GM18907 (cell line): ENCODE data around the gene RASGRP1.
"Not testable (repeated sequence)": the region's sequence is repeated elsewhere in the genome, so short reads cannot be mapped to it uniquely, and the experiment has no call there.

Experiments used
- ATAC-seq: cut with Tn5 transposase; IDR thresholded peaks from one replicate; pipeline ENCODE4 v1.9.1; 2021; ENCODE audit warnings: mild to moderate bottlenecking, moderate library complexity; ENCODE audit not compliant: unreplicated experiment

RASGRP1 gene

GRCh38 chr15:38564557-38565286, at the start of gene RASGRP1:
TSS of gene RASGRP1 (minus strand) at chr15:38564814. CDS start at chr15:38564628, 186 bp downstream.
- peak; percentile 73 for ATAC-seq

GRCh38 chr15:38613085-38613484, 48.5 kb upstream of the RASGRP1 start:
- ATAC-seq = no peak

- no peak for ATAC-seq
Observed at GRCh38 chr15:38612159-38612863, 47.7 kb upstream of the RASGRP1 start.

- ATAC-seq = no peak
Observed at GRCh38 chr15:38611228-38611627, 46.6 kb upstream of the RASGRP1 start.

GRCh38 chr15:38610748-38611147, 46.1 kb upstream of the RASGRP1 start:
- no peak for ATAC-seq

- ATAC-seq = no peak
Observed at GRCh38 chr15:38609097-38609738, 44.6 kb upstream of the RASGRP1 start.

- ATAC-seq = no peak
Observed at GRCh38 chr15:38608682-38609081, 44.1 kb upstream of the RASGRP1 start.

GRCh38 chr15:38605744-38606143, 41.1 kb upstream of the RASGRP1 start:
- no peak for ATAC-seq

- ATAC-seq = no peak
Observed at GRCh38 chr15:38603672-38604071, 39.1 kb upstream of the RASGRP1 start.

- no peak for ATAC-seq
Observed at GRCh38 chr15:38602910-38603670, 38.5 kb upstream of the RASGRP1 start.

- ATAC-seq = no peak
Observed at GRCh38 chr15:38600236-38600635, 35.6 kb upstream of the RASGRP1 start.

- ATAC-seq = no peak
Observed at GRCh38 chr15:38598749-38599148, 34.1 kb upstream of the RASGRP1 start.

GRCh38 chr15:38597219-38597800, 32.7 kb upstream of the RASGRP1 start:
- no peak for ATAC-seq

GRCh38 chr15:38593524-38593923, 28.9 kb upstream of the RASGRP1 start:
- ATAC-seq = no peak

GRCh38 chr15:38589502-38589901, 24.9 kb upstream of the RASGRP1 start:
- ATAC-seq = no peak

GRCh38 chr15:38588672-38589071, 24.1 kb upstream of the RASGRP1 start:
- no peak for ATAC-seq

- ATAC-seq = peak; percentile 76
Observed at GRCh38 chr15:38587214-38587613, 22.6 kb upstream of the RASGRP1 start.

GRCh38 chr15:38586005-38586404, 21.4 kb upstream of the RASGRP1 start:
- ATAC-seq = not testable (repeated sequence)

- ATAC-seq = no peak
Observed at GRCh38 chr15:38578626-38579025, 14.0 kb upstream of the RASGRP1 start.

- ATAC-seq = no peak
Observed at GRCh38 chr15:38577424-38577987, 12.9 kb upstream of the RASGRP1 start.
